Epithelial cell of alveolus of lung (primary cell): ENCODE results near the gene RSPRY1. TPM values are rescaled to one million over a fixed set of nuclear protein-coding genes. Genes with fewer than 3 reads are reported as not detected.

Source experiments
- total RNA-seq: library from RNA; depleted of rRNA; stranded (reverse); fragments of >200 nt; gene quantifications from 2 replicates; pipeline ENCODE4 v1.2.1, GENCODE V29; 2015

Gene RSPRY1
- total RNA-seq = 33.4 and 37.3 TPM in 2 replicates

DNA sequence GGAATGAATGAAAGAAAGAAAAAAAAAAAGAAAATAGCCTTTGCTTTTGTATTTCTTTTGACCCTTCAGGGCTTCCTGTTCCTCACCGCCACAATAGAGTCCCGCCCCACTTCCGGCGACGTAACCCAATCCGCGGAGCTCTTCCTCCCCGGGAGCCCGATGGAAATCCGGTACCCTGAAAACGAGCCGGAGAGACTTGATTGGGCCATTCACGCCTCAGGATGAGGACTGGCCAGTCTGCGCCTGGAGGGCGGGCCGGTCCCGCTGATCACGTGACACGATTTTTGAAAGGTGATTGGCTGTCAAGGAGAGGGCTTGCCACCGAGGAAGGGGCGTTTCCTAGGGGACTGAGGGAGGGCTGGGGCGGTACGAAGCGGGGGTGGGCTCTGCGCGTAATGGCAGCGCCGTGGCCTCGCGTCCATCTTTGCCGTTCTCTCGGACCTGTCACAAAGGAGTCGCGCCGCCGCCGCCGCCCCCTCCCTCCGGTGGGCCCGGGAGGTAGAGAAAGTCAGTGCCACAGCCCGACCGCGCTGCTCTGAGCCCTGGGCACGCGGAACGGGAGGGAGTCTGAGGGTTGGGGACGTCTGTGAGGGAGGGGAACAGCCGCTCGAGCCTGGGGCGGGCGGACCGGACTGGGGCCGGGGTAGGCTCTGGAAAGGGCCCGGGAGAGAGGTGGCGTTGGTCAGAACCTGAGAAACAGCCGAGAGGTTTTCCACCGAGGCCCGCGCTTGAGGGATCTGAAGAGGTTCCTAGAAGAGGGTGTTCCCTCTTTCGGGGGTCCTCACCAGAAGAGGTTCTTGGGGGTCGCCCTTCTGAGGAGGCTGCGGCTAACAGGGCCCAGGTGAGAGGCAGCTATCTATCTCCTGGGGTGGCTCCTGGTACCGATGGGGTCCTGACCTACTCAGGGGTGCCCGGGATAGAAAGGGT is at the start of gene RSPRY1, which contains the start of gene PSME3IP1:
TSS of gene RSPRY1 (plus strand) at position 385 of the 927 bp plus-strand sequence. CDS start 18,330 bp downstream, outside the sequence.
TSS of gene PSME3IP1 (minus strand) at position 95 of the 927 bp plus-strand sequence. CDS start 12,185 bp downstream, outside the sequence.

DNA sequence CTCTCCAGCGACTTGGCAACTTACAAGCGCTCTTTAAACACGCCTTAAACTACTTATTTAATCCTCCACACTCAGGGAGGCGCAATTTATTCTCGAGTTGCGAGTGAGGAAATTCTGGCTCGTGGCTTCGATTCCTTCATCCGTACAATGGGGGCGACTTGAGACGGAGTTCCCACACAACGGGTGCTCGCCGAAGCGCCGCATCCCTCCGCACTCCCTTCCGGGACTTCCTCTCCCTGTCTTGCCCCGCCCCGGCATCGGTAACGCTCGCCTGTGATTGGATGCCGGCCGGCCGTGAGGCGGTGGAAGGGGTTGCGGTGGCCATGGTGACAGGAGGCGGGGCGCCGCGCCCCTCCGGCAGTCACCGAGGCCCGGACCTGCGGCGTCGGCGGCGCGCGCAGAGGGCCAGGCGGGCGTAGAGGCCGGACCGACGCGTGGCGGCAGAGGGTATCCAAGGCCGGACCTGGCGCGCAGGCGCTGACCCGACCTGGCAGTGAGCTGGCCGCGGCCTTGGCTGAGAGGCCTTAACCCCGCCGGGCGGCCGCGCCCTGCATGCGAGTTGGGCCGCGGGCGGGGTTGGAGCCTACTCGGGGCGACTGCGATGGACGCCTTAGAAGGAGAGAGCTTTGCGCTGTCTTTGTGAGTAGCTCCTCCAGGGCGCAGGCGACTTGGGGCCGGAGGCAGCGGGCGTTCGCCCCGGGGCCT is 58.8 kb downstream of the RSPRY1 start, which contains the start of gene ARL2BP:
TSS of gene ARL2BP (plus strand) at position 493 of the 705 bp plus-strand sequence. CDS start at position 602, 109 bp downstream.

DNA sequence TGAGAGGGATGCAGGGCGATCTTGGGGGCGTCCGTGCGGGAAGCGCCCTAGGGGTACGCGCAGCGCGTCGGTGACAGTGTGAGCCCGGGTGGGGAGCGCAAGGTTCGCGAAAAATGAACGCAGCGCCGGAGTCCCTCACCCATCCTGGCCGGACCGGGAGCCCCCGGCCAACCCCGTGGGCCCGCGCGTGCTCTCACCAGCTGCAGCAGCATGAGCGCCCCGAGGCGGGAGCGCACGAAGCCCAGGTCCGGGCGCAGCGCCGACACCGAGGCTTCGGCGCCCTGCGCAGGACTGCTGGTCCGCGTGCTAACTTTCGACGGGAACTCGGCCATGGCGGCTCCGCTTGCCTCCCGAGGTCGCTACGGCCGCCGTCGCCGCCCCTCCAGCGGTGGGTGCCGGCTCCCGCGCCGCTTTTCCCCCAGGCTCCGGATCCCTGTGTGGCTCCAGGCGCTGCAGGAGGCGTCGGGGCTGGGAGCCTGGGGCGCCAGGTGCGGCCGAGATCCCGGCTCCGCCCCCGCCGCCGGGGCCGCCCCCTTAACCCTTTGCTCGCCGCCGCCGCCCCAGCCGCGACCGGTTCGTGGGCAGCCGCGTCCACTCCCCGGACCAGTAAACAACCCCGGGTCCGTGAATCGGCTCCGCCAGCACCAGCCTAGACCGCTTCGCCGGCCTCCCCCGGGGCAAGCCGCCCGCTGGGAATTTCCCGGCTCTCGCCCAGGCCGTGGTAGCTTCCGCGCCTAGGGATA is 98.3 kb downstream of the RSPRY1 start, which contains the start of gene PLLP:
TSS of gene PLLP (minus strand) at position 464 of the 743 bp plus-strand sequence. CDS start at position 332, 132 bp downstream.

Other genes starting within 250 kb of the RSPRY1 start
- gene CETP, start 224.4 kb upstream of the RSPRY1 start, total RNA-seq = 0.40 and 0.91 TPM in 2 replicates
- 7.3 and 9.6 TPM in 2 replicates for gene NLRC5, start 196.8 kb upstream of the RSPRY1 start, total RNA-seq
- gene CPNE2, start 93.7 kb upstream of the RSPRY1 start, total RNA-seq = 24.8 and 25.2 TPM in 2 replicates
- gene PSME3IP1, start 290 bp upstream of the RSPRY1 start, total RNA-seq = 52.6 and 52.9 TPM in 2 replicates
- gene ARL2BP, start 58.9 kb downstream of the RSPRY1 start, total RNA-seq = 59.6 and 62.4 TPM in 2 replicates
- gene PLLP, start 98.3 kb downstream of the RSPRY1 start, total RNA-seq = 0.91 TPM in 1 of 2 replicates, not detected in the other
- gene CCL22, start 172.5 kb downstream of the RSPRY1 start, total RNA-seq = not detected in 2 replicates
- gene CX3CL1, start 186.2 kb downstream of the RSPRY1 start, total RNA-seq = 0.91 TPM in 1 of 2 replicates, not detected in the other
- not detected in 2 replicates for gene CCL17, start 218.4 kb downstream of the RSPRY1 start, total RNA-seq